ENCODE data around the gene LIN9.

DNA sequence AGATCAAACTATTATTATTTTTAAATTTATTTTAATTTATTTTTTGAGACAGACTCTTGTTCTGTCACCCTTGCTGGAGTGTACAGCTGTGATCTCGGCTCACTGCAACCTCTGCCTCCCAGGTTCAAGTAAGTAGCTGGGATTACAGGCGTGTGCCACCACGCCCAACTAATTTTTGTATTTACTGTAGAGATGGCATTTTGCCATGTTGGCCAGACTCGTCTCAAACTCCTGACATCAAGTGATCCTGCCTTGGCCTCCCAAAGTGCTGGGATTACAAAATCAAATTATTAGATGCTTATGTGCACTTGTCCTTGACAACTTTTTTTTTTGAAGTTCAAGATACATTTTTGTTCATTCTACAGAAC is 15.4 kb downstream of the LIN9 start:
- TF ChIP-seq, protein P1, sequence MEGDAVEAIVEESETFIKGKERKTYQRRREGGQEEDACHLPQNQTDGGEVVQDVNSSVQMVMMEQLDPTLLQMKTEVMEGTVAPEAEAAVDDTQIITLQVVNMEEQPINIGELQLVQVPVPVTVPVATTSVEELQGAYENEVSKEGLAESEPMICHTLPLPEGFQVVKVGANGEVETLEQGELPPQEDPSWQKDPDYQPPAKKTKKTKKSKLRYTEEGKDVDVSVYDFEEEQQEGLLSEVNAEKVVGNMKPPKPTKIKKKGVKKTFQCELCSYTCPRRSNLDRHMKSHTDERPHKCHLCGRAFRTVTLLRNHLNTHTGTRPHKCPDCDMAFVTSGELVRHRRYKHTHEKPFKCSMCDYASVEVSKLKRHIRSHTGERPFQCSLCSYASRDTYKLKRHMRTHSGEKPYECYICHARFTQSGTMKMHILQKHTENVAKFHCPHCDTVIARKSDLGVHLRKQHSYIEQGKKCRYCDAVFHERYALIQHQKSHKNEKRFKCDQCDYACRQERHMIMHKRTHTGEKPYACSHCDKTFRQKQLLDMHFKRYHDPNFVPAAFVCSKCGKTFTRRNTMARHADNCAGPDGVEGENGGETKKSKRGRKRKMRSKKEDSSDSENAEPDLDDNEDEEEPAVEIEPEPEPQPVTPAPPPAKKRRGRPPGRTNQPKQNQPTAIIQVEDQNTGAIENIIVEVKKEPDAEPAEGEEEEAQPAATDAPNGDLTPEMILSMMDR (IDR thresholded peaks at IDR 0.05): no peak
- TF ChIP-seq POLR2A (IDR thresholded peaks at IDR 0.05) (no peak), POLR2AphosphoS5 (IDR thresholded peaks at IDR 0.05) (no peak)
